Measurements from ENCODE around the gene TMEM132C. TPM values are rescaled to one million over a fixed set of nuclear protein-coding genes. Genes with fewer than 3 reads are reported as not detected.

The TMEM132C gene
- total RNA-seq, 1 experiment from 2014 or later, result not detected

- ATAC-seq, result no peak
- Mint-ChIP-seq H3K4me1 (no peaks in the 10 kb centered on the region), H3K36me3 (peaks cover 82% of the 10 kb centered on the region), H3K4me3 (no peak overlapping the region), H3K9me3 (peaks cover 87% of the 10 kb centered on the region), H3K27me3 (ENCODE audit: low read depth) (peaks cover 9% of the 10 kb centered on the region), H3K27ac (no peak overlapping the region)
- no peak for TF ChIP-seq ZNF232 (CRISPR knock-in tag; IDR thresholded peaks at IDR 0.05)
- no peak for TF ChIP-seq ATF3 (CRISPR knock-in tag; conservative IDR thresholded peaks at IDR 0.05)
- no peak for TF ChIP-seq ZNF219 (CRISPR knock-in tag; IDR thresholded peaks at IDR 0.05; ENCODE audit: borderline replicate concordance)
- no peak for TF ChIP-seq ZNF121 (CRISPR knock-in tag; IDR thresholded peaks at IDR 0.05)
- no peak for TF ChIP-seq NR1H2 (CRISPR knock-in tag; IDR thresholded peaks at IDR 0.05)
- TF ChIP-seq ZNF671 (CRISPR knock-in tag; IDR thresholded peaks at IDR 0.05), result no peak
- no peak for TF ChIP-seq TEAD1 (CRISPR knock-in tag; IDR thresholded peaks at IDR 0.05)
- TF ChIP-seq ZNF138 (CRISPR knock-in tag; conservative IDR thresholded peaks at IDR 0.05), result no peak
- TF ChIP-seq MYBL2 (CRISPR knock-in tag; IDR thresholded peaks at IDR 0.05), result no peak
- TF ChIP-seq ZNF281 (CRISPR knock-in tag; IDR thresholded peaks at IDR 0.05), result no peak
- no peak for TF ChIP-seq GRHL2 (CRISPR knock-in tag; IDR thresholded peaks at IDR 0.05; ENCODE audit: insufficient replicate concordance, severe bottlenecking)
- no peak for TF ChIP-seq FOXP4 (CRISPR knock-in tag; IDR thresholded peaks at IDR 0.05)
- no peak for TF ChIP-seq FOXK1 (CRISPR knock-in tag; IDR thresholded peaks at IDR 0.05)
- CTCF ChIA-PET, result no interaction called here
- POLR2A ChIA-PET, result no interaction called here
- DNase-seq (ENCODE audit: low spot score), result no peak
Measured at GRCh38 chr12:128307791-128308190, 40.8 kb downstream of the TMEM132C start.

GRCh38 chr12:128312661-128313060, 45.7 kb downstream of the TMEM132C start:
- Mint-ChIP-seq H3K9me3 (peaks cover 87% of the 10 kb centered on the region), H3K4me1 (no peaks in the 10 kb centered on the region), H3K27me3 (ENCODE audit: low read depth) (peaks cover 5% of the 10 kb centered on the region; the same call in 1 of the 2 replicates), H3K27ac (no peak overlapping the region), H3K36me3 (peaks cover 81% of the 10 kb centered on the region), H3K4me3 (no peak overlapping the region)
- POLR2A ChIA-PET, result no interaction called here
- TF ChIP-seq ATF1 (CRISPR knock-in tag; IDR thresholded peaks at IDR 0.05) (no peak), TP53 (CRISPR knock-in tag; IDR thresholded peaks at IDR 0.05) (no peak), PRDM15 (CRISPR knock-in tag; IDR thresholded peaks at IDR 0.05) (no peak), MAX (CRISPR knock-in tag; IDR thresholded peaks at IDR 0.05) (no peak), SOX15 (CRISPR knock-in tag; IDR thresholded peaks at IDR 0.05) (no peak), PRRX2 (CRISPR knock-in tag; IDR thresholded peaks at IDR 0.05) (no peak)
- no peak for ATAC-seq
- no peak for DNase-seq (ENCODE audit: low spot score)
- CTCF ChIA-PET, result no interaction called here

Data from WTC11 (cell line).